ENCODE measurements around the gene CCDC192.

CCDC192 gene

GRCh38 chr5:127799293-127799905, 96.2 kb downstream of the CCDC192 start:
- in situ Hi-C loops (cut with HindIII; ENCODE audit: low pct_ligation_motif_present, low sequenced_read_pairs) = no loop called here
- no peaks in the 10 kb centered on the region for H3K36me3 ChIP-seq (replicated peaks)
- TF ChIP-seq CTCF (IDR thresholded peaks at IDR 0.05; ENCODE audit: low read depth, low read length, missing control alignments) = no peak

GRCh38 chr5:127801751-127802476, 98.7 kb downstream of the CCDC192 start:
- in situ Hi-C loops (cut with HindIII; ENCODE audit: low pct_ligation_motif_present, low sequenced_read_pairs) = no loop called here
- no peaks in the 10 kb centered on the region for H3K27me3 ChIP-seq (replicated peaks)
- peak overlapping the region; percentile 81 for H3K27ac ChIP-seq
- H3K4me3 ChIP-seq (ENCODE audit: low read depth, low read length) = no peak overlapping the region
- no peaks in the 10 kb centered on the region for H3K36me3 ChIP-seq (replicated peaks)
- TF ChIP-seq CTCF (IDR thresholded peaks at IDR 0.05; ENCODE audit: low read depth, low read length, missing control alignments) = no peak
- peak; percentile 67 for DNase-seq

More at GRCh38 chr5:127799293-127799905, 96.2 kb downstream of the CCDC192 start:
- H3K27me3 ChIP-seq (replicated peaks) = no peaks in the 10 kb centered on the region
- H3K27ac ChIP-seq = no peak overlapping the region
- no peak overlapping the region for H3K4me3 ChIP-seq (ENCODE audit: low read depth, low read length)
- DNase-seq = no peak

GRCh38 chr5:127802477-127802865, 99.3 kb downstream of the CCDC192 start:
- no peak overlapping the region for H3K4me3 ChIP-seq (ENCODE audit: low read depth, low read length)
- no peaks in the 10 kb centered on the region for H3K27me3 ChIP-seq (replicated peaks)
- DNase-seq = peak; percentile 6
- H3K36me3 ChIP-seq (replicated peaks) = no peaks in the 10 kb centered on the region
- in situ Hi-C loops (cut with HindIII; ENCODE audit: low pct_ligation_motif_present, low sequenced_read_pairs) = no loop called here
- no peak for TF ChIP-seq CTCF (IDR thresholded peaks at IDR 0.05; ENCODE audit: low read depth, low read length, missing control alignments)
- peak overlapping the region; percentile 81 for H3K27ac ChIP-seq

GRCh38 chr5:127804886-127805426, 101.8 kb downstream of the CCDC192 start:
- Histone ChIP-seq H3K27ac (no peak overlapping the region), H3K4me3 (ENCODE audit: low read depth, low read length) (no peak overlapping the region), H3K27me3 (replicated peaks) (no peaks in the 10 kb centered on the region), H3K36me3 (replicated peaks) (no peaks in the 10 kb centered on the region)
- in situ Hi-C loops (cut with HindIII; ENCODE audit: low pct_ligation_motif_present, low sequenced_read_pairs) = no loop called here
- no peak for TF ChIP-seq CTCF (IDR thresholded peaks at IDR 0.05; ENCODE audit: low read depth, low read length, missing control alignments)
- DNase-seq = no peak

- no peak overlapping the region for H3K27ac ChIP-seq
- no peaks in the 10 kb centered on the region for H3K36me3 ChIP-seq (replicated peaks)
- H3K27me3 ChIP-seq (replicated peaks) = no peaks in the 10 kb centered on the region
- no peak overlapping the region for H3K4me3 ChIP-seq (ENCODE audit: low read depth, low read length)
- TF ChIP-seq CTCF (IDR thresholded peaks at IDR 0.05; ENCODE audit: low read depth, low read length, missing control alignments) = no peak
- in situ Hi-C loops (cut with HindIII; ENCODE audit: low pct_ligation_motif_present, low sequenced_read_pairs) = no loop called here
- no peak for DNase-seq
These were observed 102.3 kb downstream of the CCDC192 start for GRCh38 chr5:127805448-127805847.
